OCI-LY7 (cell line): ENCODE results near the gene LUZP1.

Source experiments
- CTCF ChIP-seq: fragments of 200-600 bp; sonication (generic); conservative IDR thresholded peaks from 2 replicates; pipeline ENCODE4 v1.5.1; 2014; ENCODE audit warnings: mild to moderate bottlenecking, antibody characterized with exemption, low read length, moderate library complexity, mixed read lengths
- EZH2phosphoT487 ChIP-seq: fragments of 200-600 bp; sonication (generic); IDR thresholded peaks from 2 replicates; pipeline ENCODE4 v1.6.1; 2018; ENCODE audit warnings: low read depth, borderline replicate concordance, mild to moderate bottlenecking, mixed run types, antibody characterized with exemption, low read length, moderate library complexity, mixed read lengths

GRCh38 chr1:23057301-23057700 is 111.4 kb downstream of the LUZP1 start:
- TF ChIP-seq CTCF = no peak
- TF ChIP-seq EZH2phosphoT487 = no peak
